GM18870 (cell line): ENCODE measurements around the gene MKNK2.
"Not testable (repeated sequence)": the region's sequence is repeated elsewhere in the genome, so short reads cannot be mapped to it uniquely, and the experiment has no call there.

ENCODE experiments used
- ATAC-seq: cut with Tn5 transposase; IDR thresholded peaks from one replicate; pipeline ENCODE4 v1.9.1; 2021; ENCODE audit warnings: moderate library complexity; ENCODE audit not compliant: unreplicated experiment

MKNK2 gene

DNA sequence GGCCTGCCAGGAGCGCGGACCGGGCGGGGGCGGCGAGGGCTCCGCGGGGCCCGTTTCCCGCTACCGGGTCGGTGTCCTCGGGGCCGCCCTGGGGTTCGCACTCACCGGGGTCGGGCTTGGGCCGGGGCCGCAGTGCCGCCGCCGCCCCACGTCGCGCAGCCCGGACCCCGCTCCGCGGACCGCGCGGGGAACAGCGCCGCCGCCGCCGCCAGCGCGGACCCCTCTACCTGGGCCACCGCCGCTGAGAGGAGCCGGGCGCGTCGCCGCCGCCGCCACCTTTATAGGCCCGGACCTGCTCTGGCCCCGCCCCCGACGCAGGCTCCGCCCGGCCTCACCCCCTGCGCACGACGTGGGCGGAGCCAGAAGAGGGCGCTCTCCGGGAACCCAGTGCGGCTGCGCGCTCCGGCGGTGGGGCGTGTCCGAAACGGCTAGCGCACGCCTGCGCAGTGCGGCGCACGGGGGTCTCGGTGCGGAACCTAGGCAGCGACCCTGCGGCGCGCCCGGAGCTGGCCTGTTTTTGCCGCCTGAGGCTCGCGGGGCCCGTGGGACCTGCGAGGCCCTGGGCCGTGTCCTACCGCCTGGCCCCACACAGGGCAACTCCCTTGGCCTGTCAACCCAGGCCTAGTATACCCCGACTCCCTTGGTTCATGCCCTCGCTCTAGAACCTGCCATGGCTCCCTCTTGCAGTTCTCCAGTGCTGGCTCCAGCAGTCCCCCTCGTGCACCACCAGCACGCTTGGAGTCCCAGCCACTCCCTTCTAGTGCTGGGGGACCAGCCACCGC is at the start of gene MKNK2:
MKNK2 (minus strand) TSS at position 254 of the 782 bp plus-strand sequence. CDS start 393 bp downstream, outside the sequence.
- ATAC-seq = no peak

- ATAC-seq = no peak
These were observed 49.6 kb upstream of the MKNK2 start for GRCh38 chr19:2100719-2101061.

DNA sequence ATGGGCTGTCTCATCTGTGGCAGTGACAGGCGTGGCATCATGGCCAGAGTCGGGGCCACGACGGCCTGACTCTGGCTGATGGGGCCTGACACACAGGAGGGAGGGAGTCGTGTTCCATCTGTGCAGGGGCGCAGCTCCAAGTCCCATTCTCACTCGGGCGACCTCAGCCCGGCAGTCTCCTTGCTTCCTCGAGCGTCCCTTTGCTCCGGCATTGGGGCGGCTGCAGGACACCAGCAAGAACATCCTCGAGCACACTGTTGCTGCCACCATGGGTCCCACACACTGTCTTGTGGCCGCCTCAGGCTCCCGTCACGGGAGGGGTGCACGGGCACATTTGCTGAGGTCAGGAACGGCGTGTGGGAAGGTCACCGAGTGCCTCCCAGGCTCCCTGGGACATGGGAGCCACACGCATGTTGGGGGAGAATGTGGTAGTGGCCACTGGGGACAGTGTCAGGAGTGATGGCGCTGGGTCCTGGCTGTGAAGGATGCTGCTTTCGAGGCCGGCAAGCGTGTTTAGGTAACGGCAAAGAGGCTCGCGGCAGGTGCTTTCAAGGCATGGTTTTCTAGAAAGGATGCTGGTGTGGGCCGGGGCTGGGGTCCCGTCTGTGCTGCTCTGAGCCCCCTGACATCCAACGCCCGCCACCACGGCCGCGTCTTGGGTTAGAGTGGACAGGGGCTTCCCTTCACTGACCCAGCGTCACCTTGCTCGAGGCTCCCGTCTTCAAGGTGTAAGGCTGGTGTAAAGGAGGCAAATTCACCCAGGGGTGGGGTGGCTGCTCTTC is 49.1 kb upstream of the MKNK2 start:
- ATAC-seq = no peak

DNA sequence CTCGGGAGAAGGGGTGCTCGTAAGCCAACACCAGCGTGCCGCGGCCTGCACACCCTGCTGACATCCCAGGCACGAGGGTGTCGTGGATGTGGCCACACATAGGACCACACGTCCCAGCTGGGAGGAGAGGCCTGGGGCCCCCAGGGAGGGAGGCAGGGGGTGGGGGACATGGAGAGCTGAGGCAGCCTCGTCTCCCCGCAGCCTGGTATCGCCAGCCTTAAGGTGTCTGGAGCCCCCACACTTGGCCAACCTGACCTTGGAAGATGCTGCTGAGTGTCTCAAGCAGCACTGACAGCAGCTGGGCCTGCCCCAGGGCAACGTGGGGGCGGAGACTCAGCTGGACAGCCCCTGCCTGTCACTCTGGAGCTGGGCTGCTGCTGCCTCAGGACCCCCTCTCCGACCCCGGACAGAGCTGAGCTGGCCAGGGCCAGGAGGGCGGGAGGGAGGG is 48.0 kb upstream of the MKNK2 start:
- ATAC-seq = no peak

DNA sequence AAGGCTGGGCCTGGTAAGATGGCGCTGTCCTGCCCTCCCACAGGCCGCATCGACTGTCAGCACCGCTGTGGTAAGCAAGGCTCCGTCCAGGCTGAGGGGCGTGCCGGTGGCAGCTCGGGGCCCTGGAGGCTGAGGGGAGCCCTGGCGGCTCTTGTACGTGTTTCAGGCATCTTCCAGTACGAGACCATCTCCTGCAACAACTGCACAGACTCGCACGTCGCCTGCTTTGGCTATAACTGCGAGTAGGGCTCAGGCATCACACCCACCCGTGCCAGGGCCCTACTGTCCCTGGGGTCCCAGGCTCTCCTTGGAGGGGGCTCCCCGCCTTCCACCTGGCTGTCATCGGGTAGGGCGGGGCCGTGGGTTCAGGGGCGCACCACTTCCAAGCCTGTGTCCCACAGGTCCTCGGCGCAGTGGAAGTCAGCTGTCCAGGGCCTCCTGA is 46.9 kb upstream of the MKNK2 start:
- ATAC-seq = no peak

DNA sequence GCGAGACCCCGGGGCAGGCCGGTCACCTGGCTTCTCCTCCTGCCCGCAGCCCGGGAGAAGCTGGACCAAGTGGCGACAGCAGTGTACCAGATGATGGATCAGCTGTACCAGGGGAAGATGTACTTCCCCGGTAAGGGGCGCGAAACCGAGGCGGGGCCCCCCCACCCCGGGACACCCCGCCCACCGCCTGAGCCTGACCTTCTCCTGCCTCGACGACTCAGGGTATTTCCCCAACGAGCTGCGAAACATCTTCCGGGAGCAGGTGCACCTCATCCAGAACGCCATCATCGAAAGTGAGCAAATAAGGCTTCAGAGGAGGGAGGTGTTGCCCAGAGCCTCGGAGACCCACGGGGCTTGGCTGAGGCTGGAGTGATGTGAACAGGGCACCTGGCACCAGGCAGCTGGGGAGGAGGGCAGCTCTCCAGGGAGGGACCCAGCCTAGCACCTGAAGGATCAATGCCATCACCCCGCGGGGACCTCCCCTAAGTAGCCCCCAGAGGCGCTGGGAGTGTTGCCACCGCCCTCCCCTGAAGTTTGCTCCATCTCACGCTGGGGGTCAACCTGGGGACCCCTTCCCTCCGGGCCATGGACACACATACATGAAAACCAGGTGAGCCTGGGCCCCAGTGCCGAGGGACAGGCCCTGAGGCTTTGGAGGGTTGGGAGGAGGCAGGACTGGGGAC is 46.3 kb upstream of the MKNK2 start:
- peak; percentile 5 for ATAC-seq

DNA sequence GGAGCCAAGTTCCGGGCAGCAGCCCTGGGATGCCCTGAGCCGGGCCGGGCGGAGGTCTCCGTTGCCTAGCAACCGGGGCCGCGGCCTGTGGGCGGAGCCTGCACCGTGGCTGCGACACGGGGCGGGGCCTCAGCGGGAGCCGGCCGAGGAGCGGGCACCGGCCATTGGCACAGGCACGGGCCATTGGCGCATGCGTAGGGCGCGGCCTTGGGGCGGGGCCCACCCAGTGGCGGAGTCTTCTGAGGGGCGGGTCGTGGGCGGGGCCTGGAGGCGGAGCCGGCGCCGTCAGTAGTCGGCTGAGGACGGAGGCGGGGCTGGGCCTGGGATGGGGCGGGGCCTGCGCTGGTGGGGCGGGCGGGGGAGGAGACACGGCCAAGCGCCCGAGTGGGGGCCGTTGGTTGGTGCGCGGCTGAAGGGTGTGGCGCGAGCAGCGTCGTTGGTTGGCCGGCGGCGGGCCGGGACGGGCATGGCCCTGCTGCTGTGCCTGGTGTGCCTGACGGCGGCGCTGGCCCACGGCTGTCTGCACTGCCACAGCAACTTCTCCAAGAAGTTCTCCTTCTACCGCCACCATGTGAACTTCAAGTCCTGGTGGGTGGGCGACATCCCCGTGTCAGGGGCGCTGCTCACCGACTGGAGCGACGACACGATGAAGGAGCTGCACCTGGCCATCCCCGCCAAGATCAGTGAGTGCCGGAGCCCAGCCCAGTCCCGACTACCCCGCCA is 45.6 kb upstream of the MKNK2 start, which contains the start of gene IZUMO4:
IZUMO4 (plus strand) TSS at position 436 of the 723 bp plus-strand sequence; CDS start at position 467, 31 bp downstream.
- ATAC-seq = peak; percentile 38

DNA sequence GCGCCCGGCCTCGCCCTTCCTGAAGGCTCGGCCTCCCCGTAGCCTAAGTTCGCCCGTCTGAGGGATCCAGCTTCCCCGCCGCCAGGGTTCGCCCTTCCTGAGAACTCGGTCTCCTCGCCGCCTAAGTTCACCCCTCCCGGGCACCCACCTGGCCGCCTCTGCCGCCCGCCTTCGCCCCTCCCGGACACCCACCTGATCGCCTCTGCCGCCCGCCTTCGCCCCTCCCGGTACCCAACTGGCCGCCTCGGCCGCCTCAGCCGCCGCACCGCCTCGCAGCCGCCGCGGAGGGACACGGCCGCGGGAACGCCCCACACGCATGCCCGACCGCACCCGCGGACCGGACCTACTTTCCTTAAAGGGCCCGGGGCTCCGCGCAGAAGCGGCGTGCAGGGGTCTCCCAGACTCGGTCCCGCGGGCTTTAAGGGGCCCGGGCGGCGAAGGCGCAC is 45.0 kb upstream of the MKNK2 start, which contains the start of gene MOB3A:
MOB3A (minus strand) TSS at position 293 of the 446 bp plus-strand sequence. CDS start 17,766 bp downstream, outside the sequence.
- peak; percentile 22 for ATAC-seq

GRCh38 chr19:2091926-2092525 is 41.0 kb upstream of the MKNK2 start:
- ATAC-seq = not testable (repeated sequence)

GRCh38 chr19:2089727-2090053 is 38.6 kb upstream of the MKNK2 start:
- ATAC-seq = no peak

DNA sequence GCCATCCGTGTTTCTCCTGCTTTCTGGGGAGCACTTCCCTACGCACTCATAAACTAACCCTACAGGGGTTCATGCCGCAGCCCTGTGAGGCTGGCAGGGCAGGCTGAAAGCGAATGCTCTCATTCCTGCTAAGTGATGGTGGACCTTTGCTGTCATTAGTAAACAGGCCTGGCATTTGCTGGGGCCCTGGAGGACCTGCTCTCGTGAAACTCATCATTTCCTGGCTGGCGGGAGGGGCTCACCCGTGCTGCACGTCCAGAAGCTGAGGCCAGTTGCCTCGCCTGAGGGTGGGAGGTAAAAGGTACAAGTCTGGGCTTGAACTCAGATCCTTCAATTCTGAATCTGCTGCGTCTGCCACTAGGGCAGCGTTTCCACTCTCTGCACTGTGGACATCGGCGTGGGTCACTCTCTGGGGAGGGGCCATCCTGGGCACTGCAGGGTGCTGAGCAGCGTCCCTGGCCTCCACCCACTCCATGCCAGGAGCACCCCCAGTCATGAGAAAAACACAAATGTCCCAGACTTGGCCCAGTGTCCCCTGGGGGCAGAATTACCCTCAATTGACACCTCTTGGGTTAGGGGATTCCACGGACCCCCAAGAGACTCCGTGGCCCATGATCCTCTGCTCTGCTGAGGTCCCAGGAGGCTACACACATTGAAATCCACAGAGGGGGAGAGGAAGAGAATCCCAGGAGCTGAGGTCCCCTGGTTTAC is 38.1 kb upstream of the MKNK2 start:
- no peak for ATAC-seq

DNA sequence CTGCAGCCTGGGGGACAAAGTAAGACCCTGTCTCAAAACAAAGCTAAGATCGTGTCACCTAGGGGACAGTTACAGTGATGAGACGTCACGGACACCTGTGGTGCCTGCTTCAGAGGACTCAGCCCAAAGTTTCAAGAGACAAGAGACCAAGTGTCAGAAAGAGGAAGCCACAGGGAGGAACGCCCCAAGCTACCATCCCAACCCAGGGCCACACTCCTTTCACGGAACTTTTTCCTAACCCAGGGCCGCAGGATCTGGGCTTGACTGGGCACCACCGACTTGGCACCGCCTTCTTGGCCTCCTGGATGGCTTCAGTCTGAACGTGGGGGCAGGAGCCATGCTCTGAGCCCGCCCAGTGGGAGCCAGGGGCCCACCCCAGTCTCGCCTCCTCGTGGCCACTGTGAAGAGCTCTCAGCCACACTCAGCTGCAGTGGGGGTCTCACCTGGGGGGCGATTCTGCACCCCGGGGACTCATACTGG is 36.6 kb upstream of the MKNK2 start:
- ATAC-seq = no peak

DNA sequence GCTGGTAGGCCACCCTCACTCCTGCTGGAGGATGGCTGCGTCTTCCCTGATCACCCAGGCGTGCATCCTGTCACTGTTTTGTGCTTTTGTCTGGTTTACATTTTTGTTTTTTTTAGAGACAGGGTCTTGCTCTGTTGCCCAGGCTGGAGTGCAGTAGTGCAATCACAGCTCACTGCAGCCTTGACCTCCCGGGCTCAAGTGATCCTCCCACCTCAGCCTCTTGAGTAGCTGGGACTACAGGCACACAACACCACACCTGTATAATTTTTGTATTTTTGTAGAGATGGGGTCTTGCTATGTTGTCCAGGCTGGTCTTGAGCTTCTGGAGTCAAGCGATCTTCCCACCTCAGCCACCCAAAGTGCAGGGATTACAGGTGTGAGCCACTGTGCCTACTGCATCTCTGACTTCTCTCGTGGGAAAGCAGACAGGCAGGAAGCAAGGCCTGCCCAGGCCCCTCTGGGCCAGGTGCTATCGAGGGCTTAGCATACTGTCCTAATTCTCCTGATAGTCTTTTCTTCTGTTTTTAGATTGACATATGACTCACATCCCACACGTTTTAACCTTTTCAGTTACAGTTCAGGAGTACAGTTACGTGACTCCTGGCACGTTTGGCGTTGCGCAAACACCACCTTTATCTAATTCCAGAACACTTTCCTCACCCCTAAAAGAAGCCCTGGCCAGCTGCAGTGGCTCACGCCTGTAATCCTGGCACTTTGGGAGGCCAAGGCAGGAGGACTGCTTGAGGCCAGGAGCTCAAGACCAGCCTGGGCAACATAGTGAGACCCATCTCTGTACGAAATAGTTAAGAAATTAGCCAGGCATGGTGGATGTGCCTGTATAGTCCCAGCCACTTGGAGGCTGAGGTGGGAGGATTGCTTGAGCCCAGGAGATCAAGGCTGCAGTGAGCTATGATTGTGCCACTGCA is 35.9 kb upstream of the MKNK2 start:
- ATAC-seq = peak; percentile 26

- peak; percentile 24 for ATAC-seq
These were observed 34.1 kb upstream of the MKNK2 start for GRCh38 chr19:2084993-2085720.

DNA sequence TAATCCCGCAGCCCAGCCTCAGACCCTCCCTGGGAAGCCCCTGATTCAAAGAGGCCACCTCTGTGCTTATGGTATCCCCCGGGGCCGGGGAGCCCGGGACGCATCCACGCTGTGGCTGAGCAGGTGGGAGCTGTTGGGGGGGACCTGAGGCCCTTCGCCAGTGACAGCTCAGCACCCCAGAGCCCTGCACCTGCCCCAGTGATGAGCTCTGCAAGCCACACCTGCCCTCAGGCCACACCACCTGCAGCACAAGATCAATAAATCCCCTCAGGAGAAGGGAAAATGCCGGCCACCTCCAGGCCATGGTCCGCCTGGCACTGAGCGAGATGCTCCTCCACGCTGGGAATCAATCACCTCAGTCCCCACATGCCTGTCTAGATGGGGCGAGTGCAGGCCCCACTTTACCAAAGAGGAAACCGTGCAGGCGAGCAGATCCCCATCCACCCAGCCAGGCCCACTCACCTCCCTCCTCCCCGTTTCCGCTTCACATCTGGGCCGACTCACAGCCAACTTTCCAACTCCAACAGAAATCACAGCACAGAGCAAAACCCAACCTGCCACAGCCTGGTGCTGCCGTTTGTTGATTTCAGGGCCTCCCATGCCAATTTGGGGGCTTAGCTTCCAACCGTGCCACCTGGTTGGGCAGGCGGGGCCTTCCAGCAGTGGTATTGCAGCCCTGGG is 32.3 kb upstream of the MKNK2 start:
- no peak for ATAC-seq

GRCh38 chr19:2081873-2082810 is 31.1 kb upstream of the MKNK2 start:
- ATAC-seq = no peak
